ENCODE measurements around the gene FAM184B. TPM values are rescaled to one million over a fixed set of nuclear protein-coding genes. Genes with fewer than 3 reads are reported as not detected.

Gene FAM184B
- total RNA-seq, 1 experiment from 2014 or later = 0.17 TPM

GRCh38 chr4:17811078-17811603, 29.7 kb upstream of the FAM184B start:
- DNase-seq (ENCODE audit: low spot score) (no peak), ATAC-seq (peak; percentile 25)
- peaks cover 3% of the 10 kb centered on the region; the same call in 1 of the 2 replicates for H3K27me3 Mint-ChIP-seq (ENCODE audit: low read depth)
- POLR2A ChIA-PET = no interaction called here
- H3K4me1 Mint-ChIP-seq = peaks cover 38% of the 10 kb centered on the region
- no peaks in the 10 kb centered on the region for H3K9me3 Mint-ChIP-seq
- H3K36me3 Mint-ChIP-seq = peaks cover 33% of the 10 kb centered on the region
- TF ChIP-seq E2F4 (CRISPR knock-in tag; IDR thresholded peaks at IDR 0.05; ENCODE audit: borderline replicate concordance, low read depth) (peak; percentile 67; the same call in 1 of the 2 replicates), MAX (CRISPR knock-in tag; IDR thresholded peaks at IDR 0.05) (no peak), TP53 (CRISPR knock-in tag; IDR thresholded peaks at IDR 0.05) (0 out of 2 replicates have a peak, but pooled peaks have one; percentile 5), MLX (CRISPR knock-in tag; IDR thresholded peaks at IDR 0.05) (0 out of 2 replicates have a peak, but pooled peaks have one; percentile 9)
- CTCF ChIA-PET = no interaction called here
- H3K27ac Mint-ChIP-seq = peak overlapping the region; percentile 99
- H3K4me3 Mint-ChIP-seq = peak overlapping the region; percentile 97

- ATAC-seq (peak; percentile 94), DNase-seq (ENCODE audit: low spot score) (peak; percentile 99)
- Mint-ChIP-seq H3K36me3 (peaks cover 30% of the 10 kb centered on the region), H3K4me1 (peaks cover 38% of the 10 kb centered on the region), H3K9me3 (no peaks in the 10 kb centered on the region), H3K4me3 (peak within 1 kb of the TSS; percentile 97), H3K27me3 (ENCODE audit: low read depth) (peaks cover 3% of the 10 kb centered on the region; the same call in 1 of the 2 replicates), H3K27ac (peak within 1 kb of the TSS; percentile 99)
- POLR2A ChIA-PET = no interaction called here
- CTCF ChIA-PET = interaction anchor here (1.0 kb wide), 1 partner anchor 8 kb away, joined by 3 read pairs; no protein-coding TSS in a partner anchor
- no peak for TF ChIP-seq ZNF423 (CRISPR knock-in tag; IDR thresholded peaks at IDR 0.05)
- peak; percentile 75; the same call in 1 of the 2 replicates for TF ChIP-seq JUN (CRISPR knock-in tag; IDR thresholded peaks at IDR 0.05)
- no peak for TF ChIP-seq USF1 (CRISPR knock-in tag; IDR thresholded peaks at IDR 0.05)
- peak; percentile 97 for TF ChIP-seq E2F4 (CRISPR knock-in tag; IDR thresholded peaks at IDR 0.05; ENCODE audit: borderline replicate concordance, low read depth)
- peak; percentile 63; the same call in 1 of the 2 replicates for TF ChIP-seq ZBTB21 (CRISPR knock-in tag; IDR thresholded peaks at IDR 0.05; ENCODE audit: borderline replicate concordance)
- no peak for TF ChIP-seq HMGA2 (CRISPR knock-in tag; IDR thresholded peaks at IDR 0.05)
- TF ChIP-seq E2F1 (CRISPR knock-in tag; IDR thresholded peaks at IDR 0.05) = peak; percentile 90; the same call in 1 of the 2 replicates
- TF ChIP-seq NR2C2 (CRISPR knock-in tag; IDR thresholded peaks at IDR 0.05) = peak; percentile 46; the same call in 1 of the 2 replicates
- TF ChIP-seq RORB (CRISPR knock-in tag; IDR thresholded peaks at IDR 0.05) = no peak
- TF ChIP-seq NR3C1 (CRISPR knock-in tag; conservative IDR thresholded peaks at IDR 0.05; ENCODE audit: low read depth) = no peak
- TF ChIP-seq HMGXB4 (CRISPR knock-in tag; IDR thresholded peaks at IDR 0.05) = peak; percentile 90
- no peak; the same call in 1 of the 2 replicates for TF ChIP-seq KAT7 (CRISPR knock-in tag; IDR thresholded peaks at IDR 0.05; ENCODE audit: borderline replicate concordance)
- TF ChIP-seq MXD4 (CRISPR knock-in tag; IDR thresholded peaks at IDR 0.05; ENCODE audit: borderline replicate concordance) = no peak
- TF ChIP-seq ZNF512 (CRISPR knock-in tag; IDR thresholded peaks at IDR 0.05; ENCODE audit: borderline replicate concordance) = no peak
- peak; percentile 62; the same call in 1 of the 2 replicates for TF ChIP-seq ZNF232 (CRISPR knock-in tag; IDR thresholded peaks at IDR 0.05)
- no peak; the same call in 1 of the 2 replicates for TF ChIP-seq FOXP4 (CRISPR knock-in tag; IDR thresholded peaks at IDR 0.05)
Measured at GRCh38 chr4:17810260-17811077, 29.0 kb upstream of the FAM184B start, which contains the start of the genes DCAF16 and NCAPG. DCAF16 (minus strand) TSS chr4:17810757; CDS start chr4:17804141, 6,616 bp downstream. NCAPG (plus strand) TSS chr4:17810979; CDS start chr4:17811078, 99 bp downstream.

Data from WTC11 (cell line).